Activated CD4-positive, alpha-beta memory T cell treated with anti-CD3 and anti-CD28 coated beads, Interleukin-2, amount 10 ng/mL, durations not matched to agents 7 days and 5 days (primary cell): ENCODE data around the gene RAI2. TPM values are rescaled to one million over a fixed set of nuclear protein-coding genes. Genes with fewer than 3 reads are reported as not detected.

ENCODE experiments used
- CTCF ChIA-PET: fragments of 350-600 bp; sonication (Branson Sonifier 250); formaldehyde crosslinking; loops from one replicate; lab custom pipeline; 2021; ENCODE audit warnings: antibody characterized with exemption, inconsistent platforms; lab: Charles Lee
- POLR2A ChIA-PET: fragments of 350-600 bp; sonication (Branson Sonifier 250); formaldehyde crosslinking; loops from one replicate; lab custom pipeline; 2021; ENCODE audit warnings: antibody characterized with exemption; lab: Charles Lee
- DNase-seq: peaks from one replicate; pipeline ENCODE4 v3.0.0-alpha.2; 2020
- H3K27ac Mint-ChIP-seq: one replicate; pipeline ENCODE4 v1.8.0; 2021; ENCODE audit warnings: mild to moderate bottlenecking, mixed read lengths
- H3K27me3 Mint-ChIP-seq: one replicate; pipeline ENCODE4 v1.8.0; 2021; ENCODE audit warnings: mixed read lengths
- H3K36me3 Mint-ChIP-seq: one replicate; pipeline ENCODE4 v1.8.0; 2021; ENCODE audit warnings: low read depth, mixed read lengths
- H3K4me1 Mint-ChIP-seq: one replicate; pipeline ENCODE4 v1.8.0; 2021; ENCODE audit warnings: mixed read lengths
- H3K4me3 Mint-ChIP-seq: one replicate; pipeline ENCODE4 v1.8.0; 2021; ENCODE audit warnings: mild to moderate bottlenecking, mixed read lengths
- H3K9me3 Mint-ChIP-seq: one replicate; pipeline ENCODE4 v1.8.0; 2021; ENCODE audit warnings: mixed read lengths
- total RNA-seq, 2 experiments: library from RNA; stranded (reverse); gene quantifications; one replicate each; pipeline ENCODE4 v1.2.3, GENCODE V29; 2021

RAI2 gene
- total RNA-seq, 2 experiments from 2014 or later, result not detected

DNA sequence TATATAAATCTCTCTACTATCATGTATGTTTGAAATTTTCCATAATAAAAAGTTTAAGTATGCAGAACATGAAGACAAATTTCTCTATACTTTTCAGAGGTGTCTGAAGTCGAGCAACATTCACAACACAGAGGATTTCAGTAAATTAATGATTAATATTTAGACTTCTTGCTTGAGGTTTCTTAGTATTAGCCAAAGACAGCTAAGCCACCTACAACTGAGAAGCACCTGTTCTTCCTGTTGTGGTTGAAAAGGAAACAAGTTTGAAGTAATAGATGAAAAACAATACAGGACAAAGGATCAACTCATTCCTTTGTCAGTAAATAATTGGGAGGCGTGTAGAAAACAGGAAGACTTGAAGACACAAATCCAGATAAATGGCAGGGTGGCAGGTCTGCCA, 102.7 kb downstream of the RAI2 start:
- POLR2A ChIA-PET, result no interaction called here
- Mint-ChIP-seq H3K27me3 (no peaks in the 10 kb centered on the region), H3K9me3 (no peaks in the 10 kb centered on the region), H3K4me1 (peaks cover 2% of the 10 kb centered on the region), H3K27ac (no peak overlapping the region), H3K36me3 (no peaks in the 10 kb centered on the region), H3K4me3 (no peak overlapping the region)
- DNase-seq, result no peak
- CTCF ChIA-PET, result no interaction called here

DNA sequence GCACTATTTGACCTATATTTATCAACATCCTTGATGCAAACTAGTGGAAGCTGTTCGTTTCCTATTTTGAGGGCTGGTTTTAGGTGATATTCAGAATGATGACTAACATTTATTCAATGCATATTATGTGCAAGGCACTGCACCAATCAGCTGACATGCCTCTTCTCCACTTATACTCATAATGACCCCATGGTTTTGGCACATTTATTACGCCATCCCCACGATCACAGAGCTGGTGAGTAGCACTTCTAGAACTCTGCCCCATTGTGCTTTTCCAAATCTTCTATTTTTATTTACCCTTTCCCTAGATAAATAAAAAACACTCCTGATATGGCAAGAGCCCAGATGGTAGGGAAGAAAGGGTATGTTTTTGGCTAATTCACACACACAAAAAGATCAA, 110.7 kb downstream of the RAI2 start:
- CTCF ChIA-PET, result no interaction called here
- POLR2A ChIA-PET, result no interaction called here
- Mint-ChIP-seq H3K4me1 (no peaks in the 10 kb centered on the region), H3K27ac (no peak overlapping the region), H3K36me3 (no peaks in the 10 kb centered on the region), H3K27me3 (peaks cover 11% of the 10 kb centered on the region), H3K9me3 (no peaks in the 10 kb centered on the region), H3K4me3 (no peak overlapping the region)
- no peak for DNase-seq

Other genes starting within 250 kb of the RAI2 start
- under 1 TPM; 0.50 TPM for gene SCML1, start 123.8 kb downstream of the RAI2 start, total RNA-seq